ENCODE measurements around the gene LRP5.
"Not testable (repeated sequence)": the region's sequence is repeated elsewhere in the genome, so short reads cannot be mapped to it uniquely, and the experiment has no call there.

The LRP5 gene

DNA sequence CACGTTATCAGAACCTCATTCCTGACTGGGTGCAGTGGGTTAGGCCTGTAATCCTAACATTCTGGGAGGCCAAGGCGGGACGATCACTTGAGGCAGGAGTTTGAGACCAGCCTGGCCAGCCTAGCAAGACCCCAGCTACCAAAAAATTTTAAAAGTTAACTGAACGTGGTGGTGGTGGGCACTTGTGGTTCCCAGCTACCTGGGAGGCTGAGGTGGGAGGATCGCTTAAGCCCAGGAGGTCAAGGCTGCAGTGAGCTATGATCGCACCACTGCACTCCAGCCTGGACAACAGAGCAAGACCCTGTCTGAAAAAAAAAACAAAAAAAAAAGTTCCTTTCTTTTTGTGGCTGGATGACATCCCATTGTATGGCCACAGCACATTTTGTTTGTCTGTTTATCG is 80.4 kb downstream of the LRP5 start:
- no peak for DNase-seq (ENCODE audit: low read depth in 2 of 2)

GRCh38 chr11:68396516-68396915 is 84.1 kb downstream of the LRP5 start:
- no peak for DNase-seq (ENCODE audit: low read depth in 2 of 2)

GRCh38 chr11:68397256-68397655 is 84.9 kb downstream of the LRP5 start:
- no peak for DNase-seq (ENCODE audit: low read depth in 2 of 2)

DNA sequence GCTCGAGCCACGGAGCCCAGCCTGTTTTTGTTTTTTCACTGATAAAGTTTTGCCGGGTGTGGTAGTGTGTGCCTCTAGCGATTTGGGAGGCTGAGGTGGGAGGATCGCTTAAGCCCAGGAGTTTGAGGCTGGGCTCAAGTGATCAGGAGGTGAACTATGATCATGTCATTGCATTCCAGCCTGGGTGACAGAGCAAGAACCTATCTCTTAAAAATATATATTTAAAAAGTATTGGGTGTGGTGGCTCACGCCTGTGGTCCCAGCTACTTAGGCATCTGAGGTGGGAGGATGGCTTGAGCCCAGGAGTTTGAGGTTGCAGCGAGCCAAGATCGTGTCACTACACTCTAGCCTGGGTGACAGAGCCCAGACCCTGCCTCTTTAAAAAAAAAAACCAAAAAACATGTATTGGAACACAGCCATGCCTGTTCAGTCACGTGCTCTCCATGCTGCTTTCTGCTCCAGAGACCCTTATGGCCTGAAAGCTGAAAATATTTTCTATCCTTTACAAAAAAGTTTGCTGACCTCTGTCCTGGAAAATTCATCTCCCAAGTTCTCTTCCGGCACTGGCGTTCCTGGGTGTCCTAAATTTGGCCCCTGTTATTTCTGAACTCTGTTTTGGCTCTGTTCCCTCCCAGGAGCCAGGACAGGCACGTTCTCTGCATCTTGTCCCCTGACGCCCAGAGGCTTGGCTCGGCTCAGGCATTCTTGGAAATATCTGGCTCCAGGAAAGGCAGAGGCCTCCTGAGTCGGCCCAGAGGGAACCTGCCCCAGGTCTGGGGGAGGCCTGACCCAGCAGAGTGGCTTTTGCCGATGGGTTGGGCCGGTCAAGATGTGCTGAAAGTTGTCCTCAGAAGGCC is 86.8 kb downstream of the LRP5 start:
- no peak for DNase-seq (ENCODE audit: low read depth in 2 of 2)

DNA sequence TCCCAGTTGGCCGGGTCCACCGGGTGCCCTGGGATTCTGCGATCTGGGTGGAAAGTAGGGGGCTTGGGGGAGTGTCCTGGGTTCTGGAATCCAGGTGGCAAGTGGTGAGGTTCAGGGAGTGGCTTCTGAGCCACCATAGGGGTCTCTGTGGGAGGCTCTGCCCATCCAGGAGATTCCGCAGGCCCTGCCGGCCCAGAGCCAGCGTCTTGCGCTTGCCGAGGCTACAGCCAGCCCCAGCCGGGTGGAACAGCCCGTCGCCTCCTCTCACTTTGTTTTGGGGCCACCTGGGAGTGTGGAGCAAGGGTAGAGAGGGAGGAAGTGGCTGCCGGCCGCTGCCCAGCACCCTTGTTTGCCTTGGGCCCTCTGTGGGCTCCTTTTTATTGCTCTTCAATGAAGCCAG is 87.5 kb downstream of the LRP5 start:
- no peak for DNase-seq (ENCODE audit: low read depth in 2 of 2)

DNA sequence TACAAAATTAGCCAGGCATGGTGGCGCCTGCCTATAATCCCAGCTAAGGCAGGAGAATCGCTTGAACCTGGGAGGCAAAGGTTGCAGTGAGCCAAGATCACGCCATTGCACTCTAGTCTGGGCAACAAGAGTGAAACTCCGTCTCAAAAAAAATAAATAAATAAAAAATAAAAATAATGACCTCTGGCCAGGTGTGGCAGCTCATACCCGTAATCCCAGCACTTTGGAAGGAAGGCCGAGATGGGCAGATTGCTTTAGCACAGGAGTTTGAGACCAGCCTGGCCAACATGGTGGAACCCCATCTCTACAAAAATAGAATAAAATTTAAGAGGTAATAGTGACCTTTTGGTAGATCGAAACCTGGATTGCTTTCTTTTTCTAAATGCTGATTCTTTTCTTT is 88.2 kb downstream of the LRP5 start:
- not testable (repeated sequence) for DNase-seq (ENCODE audit: low read depth in 2 of 2)

- DNase-seq (ENCODE audit: low read depth in 2 of 2), result no peak
Measured at GRCh38 chr11:68401856-68402255, 89.5 kb downstream of the LRP5 start.

- DNase-seq (ENCODE audit: low read depth in 2 of 2), result no peak
Measured at GRCh38 chr11:68402355-68403031, 90.1 kb downstream of the LRP5 start.

DNA sequence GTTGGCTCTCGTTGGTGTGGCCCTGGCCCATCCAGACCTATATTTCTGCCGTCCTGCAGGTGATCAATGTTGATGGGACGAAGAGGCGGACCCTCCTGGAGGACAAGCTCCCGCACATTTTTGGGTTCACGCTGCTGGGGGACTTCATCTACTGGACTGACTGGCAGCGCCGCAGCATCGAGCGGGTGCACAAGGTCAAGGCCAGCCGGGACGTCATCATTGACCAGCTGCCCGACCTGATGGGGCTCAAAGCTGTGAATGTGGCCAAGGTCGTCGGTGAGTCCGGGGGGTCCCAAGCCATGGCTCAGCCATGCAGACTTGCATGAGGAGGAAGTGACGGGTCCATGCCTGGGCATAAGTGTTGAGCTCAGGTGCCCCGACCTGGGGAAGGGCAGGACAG is 91.0 kb downstream of the LRP5 start:
- no peak for DNase-seq (ENCODE audit: low read depth in 2 of 2)

- DNase-seq (ENCODE audit: low read depth in 2 of 2), result no peak
Measured at GRCh38 chr11:68403831-68404230, 91.4 kb downstream of the LRP5 start.

- no peak for DNase-seq (ENCODE audit: low read depth in 2 of 2)
Measured at GRCh38 chr11:68406324-68407313, 94.2 kb downstream of the LRP5 start.

- no peak for DNase-seq (ENCODE audit: low read depth in 2 of 2)
Measured at GRCh38 chr11:68408512-68408911, 96.1 kb downstream of the LRP5 start.

GRCh38 chr11:68409748-68410344 is 97.5 kb downstream of the LRP5 start:
- DNase-seq (ENCODE audit: low read depth in 2 of 2), result no peak

GRCh38 chr11:68411501-68411991 is 99.2 kb downstream of the LRP5 start:
- DNase-seq (ENCODE audit: low read depth in 2 of 2), result no peak

- no peak for DNase-seq (ENCODE audit: low read depth in 2 of 2)
Measured at GRCh38 chr11:68412593-68413475, 100.4 kb downstream of the LRP5 start.

DNA sequence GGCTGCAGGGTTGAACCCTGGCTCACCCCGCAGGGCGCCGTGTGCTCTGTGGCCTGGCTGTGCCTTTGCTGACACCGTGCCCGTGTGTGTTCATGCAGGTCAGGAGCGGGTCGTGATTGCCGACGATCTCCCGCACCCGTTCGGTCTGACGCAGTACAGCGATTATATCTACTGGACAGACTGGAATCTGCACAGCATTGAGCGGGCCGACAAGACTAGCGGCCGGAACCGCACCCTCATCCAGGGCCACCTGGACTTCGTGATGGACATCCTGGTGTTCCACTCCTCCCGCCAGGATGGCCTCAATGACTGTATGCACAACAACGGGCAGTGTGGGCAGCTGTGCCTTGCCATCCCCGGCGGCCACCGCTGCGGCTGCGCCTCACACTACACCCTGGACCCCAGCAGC is 101.2 kb downstream of the LRP5 start:
- DNase-seq (ENCODE audit: low read depth in 2 of 2), result no peak

GRCh38 chr11:68414496-68415221 is 102.3 kb downstream of the LRP5 start:
- DNase-seq (ENCODE audit: low read depth in 2 of 2), result no peak

DNA sequence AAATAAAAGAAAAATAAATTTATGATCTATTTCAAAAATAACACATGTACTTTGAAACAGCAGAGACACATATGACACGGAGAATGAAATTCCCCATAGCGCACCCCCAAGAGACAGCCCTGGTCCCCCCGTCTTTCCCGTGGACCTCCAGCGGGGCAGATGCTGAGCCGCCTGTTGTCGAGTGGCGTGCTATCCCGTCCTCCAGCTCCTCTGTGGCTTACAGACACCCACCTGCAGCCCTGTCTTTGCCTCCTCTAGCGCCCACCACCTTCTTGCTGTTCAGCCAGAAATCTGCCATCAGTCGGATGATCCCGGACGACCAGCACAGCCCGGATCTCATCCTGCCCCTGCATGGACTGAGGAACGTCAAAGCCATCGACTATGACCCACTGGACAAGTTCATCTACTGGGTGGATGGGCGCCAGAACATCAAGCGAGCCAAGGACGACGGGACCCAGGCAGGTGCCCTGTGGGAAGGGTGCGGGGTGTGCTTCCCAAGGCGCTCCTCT is 103.7 kb downstream of the LRP5 start:
- no peak for DNase-seq (ENCODE audit: low read depth in 2 of 2)

DNA sequence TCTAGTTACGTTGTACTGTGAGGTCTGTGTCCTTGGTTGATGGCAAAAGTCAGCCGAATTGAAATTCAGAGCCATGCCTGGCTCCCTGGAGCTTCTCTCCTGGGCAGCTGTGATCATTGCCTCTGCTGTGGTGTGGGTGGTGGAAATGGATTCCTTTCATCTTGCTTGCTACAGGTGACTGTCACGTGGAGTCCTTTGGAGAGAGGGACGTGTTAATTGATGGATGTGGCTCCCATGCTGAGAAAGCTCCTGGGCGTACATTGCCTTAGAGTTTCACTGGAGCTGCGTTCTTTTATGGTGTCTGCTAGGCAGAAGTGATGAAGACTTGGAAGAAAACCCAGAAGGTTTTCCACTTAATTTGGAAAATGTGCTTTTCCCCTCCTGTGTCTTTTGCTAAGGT is 106.3 kb downstream of the LRP5 start:
- no peak for DNase-seq (ENCODE audit: low read depth in 2 of 2)

GRCh38 chr11:68420171-68420570 is 107.8 kb downstream of the LRP5 start:
- DNase-seq (ENCODE audit: low read depth in 2 of 2), result no peak

Data from stimulated activated CD8-positive, alpha-beta memory T cell treated with anti-CD3 and anti-CD28 coated beads, Interleukin-7, amount 100 ng/mL, for 1 hour (primary cell).